ENCODE data around the gene GUCY1B1.

Gene GUCY1B1

GRCh38 chr4:155777971-155778735 is 19.3 kb downstream of the GUCY1B1 start:
- Histone ChIP-seq H3K4me1 (ENCODE audit: control insufficient read depth, insufficient read depth, low read length) (no peaks in the 10 kb centered on the region), H3K27me3 (ENCODE audit: control insufficient read depth, insufficient read depth, low read length) (no peaks in the 10 kb centered on the region), H3K4me3 (ENCODE audit: low read length) (no peak overlapping the region), H3K27ac (ENCODE audit: low read length) (no peak overlapping the region), H3K36me3 (ENCODE audit: control insufficient read depth, insufficient read depth, low read length) (no peaks in the 10 kb centered on the region), H3K9me3 (ENCODE audit: control insufficient read depth, insufficient read depth, low read length) (no peaks in the 10 kb centered on the region)
- DNase-seq (ENCODE audit: low read depth, low spot score) = no peak
- no CpG with 5 or more reads among the region's 3 CpGs for WGBS (ENCODE audit: insufficient coverage, insufficient read length)

- Histone ChIP-seq H3K4me3 (ENCODE audit: low read length) (no peak overlapping the region), H3K4me1 (ENCODE audit: control insufficient read depth, insufficient read depth, low read length) (no peaks in the 10 kb centered on the region), H3K9me3 (ENCODE audit: control insufficient read depth, insufficient read depth, low read length) (no peaks in the 10 kb centered on the region), H3K36me3 (ENCODE audit: control insufficient read depth, insufficient read depth, low read length) (no peaks in the 10 kb centered on the region), H3K27ac (ENCODE audit: low read length) (no peak overlapping the region), H3K27me3 (ENCODE audit: control insufficient read depth, insufficient read depth, low read length) (no peaks in the 10 kb centered on the region)
- no CpG with 5 or more reads among the region's 1 CpG for WGBS (ENCODE audit: insufficient coverage, insufficient read length)
- DNase-seq (ENCODE audit: low read depth, low spot score) = no peak
These were observed 22.0 kb downstream of the GUCY1B1 start for GRCh38 chr4:155780775-155781174.

- H3K27me3 ChIP-seq (ENCODE audit: control insufficient read depth, insufficient read depth, low read length) = no peaks in the 10 kb centered on the region
- WGBS (ENCODE audit: insufficient coverage, insufficient read length) = 83% methylated on average over 1 of the region's 4 CpGs
- no peak overlapping the region for H3K27ac ChIP-seq (ENCODE audit: low read length)
- H3K4me1 ChIP-seq (ENCODE audit: control insufficient read depth, insufficient read depth, low read length) = no peaks in the 10 kb centered on the region
- no peaks in the 10 kb centered on the region for H3K9me3 ChIP-seq (ENCODE audit: control insufficient read depth, insufficient read depth, low read length)
- DNase-seq (ENCODE audit: low read depth, low spot score) = no peak
- H3K4me3 ChIP-seq (ENCODE audit: low read length) = no peak overlapping the region
- no peaks in the 10 kb centered on the region for H3K36me3 ChIP-seq (ENCODE audit: control insufficient read depth, insufficient read depth, low read length)
These were observed 22.5 kb downstream of the GUCY1B1 start for GRCh38 chr4:155781249-155781831.

GRCh38 chr4:155784637-155785036 is 25.8 kb downstream of the GUCY1B1 start:
- Histone ChIP-seq H3K27ac (ENCODE audit: low read length) (no peak overlapping the region), H3K4me1 (ENCODE audit: control insufficient read depth, insufficient read depth, low read length) (no peaks in the 10 kb centered on the region), H3K4me3 (ENCODE audit: low read length) (no peak overlapping the region), H3K36me3 (ENCODE audit: control insufficient read depth, insufficient read depth, low read length) (no peaks in the 10 kb centered on the region), H3K27me3 (ENCODE audit: control insufficient read depth, insufficient read depth, low read length) (no peaks in the 10 kb centered on the region), H3K9me3 (ENCODE audit: control insufficient read depth, insufficient read depth, low read length) (no peaks in the 10 kb centered on the region)
- DNase-seq (ENCODE audit: low read depth, low spot score) = no peak
- WGBS (ENCODE audit: insufficient coverage, insufficient read length) = no CpG with 5 or more reads among the region's 1 CpG

GRCh38 chr4:155785828-155786227 is 27.0 kb downstream of the GUCY1B1 start:
- Histone ChIP-seq H3K4me3 (ENCODE audit: low read length) (no peak overlapping the region), H3K4me1 (ENCODE audit: control insufficient read depth, insufficient read depth, low read length) (no peaks in the 10 kb centered on the region), H3K27ac (ENCODE audit: low read length) (no peak overlapping the region), H3K27me3 (ENCODE audit: control insufficient read depth, insufficient read depth, low read length) (no peaks in the 10 kb centered on the region), H3K36me3 (ENCODE audit: control insufficient read depth, insufficient read depth, low read length) (no peaks in the 10 kb centered on the region), H3K9me3 (ENCODE audit: control insufficient read depth, insufficient read depth, low read length) (no peaks in the 10 kb centered on the region)
- no peak for DNase-seq (ENCODE audit: low read depth, low spot score)
- no CpG with 5 or more reads among the region's 1 CpG for WGBS (ENCODE audit: insufficient coverage, insufficient read length)

- Histone ChIP-seq H3K27me3 (ENCODE audit: control insufficient read depth, insufficient read depth, low read length) (no peaks in the 10 kb centered on the region), H3K4me1 (ENCODE audit: control insufficient read depth, insufficient read depth, low read length) (no peaks in the 10 kb centered on the region), H3K27ac (ENCODE audit: low read length) (no peak overlapping the region), H3K36me3 (ENCODE audit: control insufficient read depth, insufficient read depth, low read length) (no peaks in the 10 kb centered on the region), H3K4me3 (ENCODE audit: low read length) (no peak overlapping the region), H3K9me3 (ENCODE audit: control insufficient read depth, insufficient read depth, low read length) (no peaks in the 10 kb centered on the region)
- no peak for DNase-seq (ENCODE audit: low read depth, low spot score)
- no CpG with 5 or more reads among the region's 5 CpGs for WGBS (ENCODE audit: insufficient coverage, insufficient read length)
These were observed 28.4 kb downstream of the GUCY1B1 start for GRCh38 chr4:155787113-155787710.

GRCh38 chr4:155789391-155789790 is 30.6 kb downstream of the GUCY1B1 start:
- DNase-seq (ENCODE audit: low read depth, low spot score) = no peak
- H3K9me3 ChIP-seq (ENCODE audit: control insufficient read depth, insufficient read depth, low read length) = no peaks in the 10 kb centered on the region
- H3K27me3 ChIP-seq (ENCODE audit: control insufficient read depth, insufficient read depth, low read length) = no peaks in the 10 kb centered on the region
- H3K27ac ChIP-seq (ENCODE audit: low read length) = no peak overlapping the region
- no CpG with 5 or more reads among the region's 6 CpGs for WGBS (ENCODE audit: insufficient coverage, insufficient read length)
- H3K36me3 ChIP-seq (ENCODE audit: control insufficient read depth, insufficient read depth, low read length) = no peaks in the 10 kb centered on the region
- H3K4me1 ChIP-seq (ENCODE audit: control insufficient read depth, insufficient read depth, low read length) = no peaks in the 10 kb centered on the region
- no peak overlapping the region for H3K4me3 ChIP-seq (ENCODE audit: low read length)

- no peak for DNase-seq (ENCODE audit: low read depth, low spot score)
- H3K36me3 ChIP-seq (ENCODE audit: control insufficient read depth, insufficient read depth, low read length) = no peaks in the 10 kb centered on the region
- H3K9me3 ChIP-seq (ENCODE audit: control insufficient read depth, insufficient read depth, low read length) = no peaks in the 10 kb centered on the region
- H3K4me1 ChIP-seq (ENCODE audit: control insufficient read depth, insufficient read depth, low read length) = no peaks in the 10 kb centered on the region
- 100% methylated on average over 2 of the region's 3 CpGs for WGBS (ENCODE audit: insufficient coverage, insufficient read length)
- H3K27me3 ChIP-seq (ENCODE audit: control insufficient read depth, insufficient read depth, low read length) = no peaks in the 10 kb centered on the region
- H3K27ac ChIP-seq (ENCODE audit: low read length) = no peak overlapping the region
- no peak overlapping the region for H3K4me3 ChIP-seq (ENCODE audit: low read length)
These were observed 31.2 kb downstream of the GUCY1B1 start for GRCh38 chr4:155789982-155790381.

GRCh38 chr4:155794589-155795236 is 35.9 kb downstream of the GUCY1B1 start:
- H3K4me1 ChIP-seq (ENCODE audit: control insufficient read depth, insufficient read depth, low read length) = no peaks in the 10 kb centered on the region
- H3K27me3 ChIP-seq (ENCODE audit: control insufficient read depth, insufficient read depth, low read length) = no peaks in the 10 kb centered on the region
- H3K9me3 ChIP-seq (ENCODE audit: control insufficient read depth, insufficient read depth, low read length) = no peaks in the 10 kb centered on the region
- H3K4me3 ChIP-seq (ENCODE audit: low read length) = no peak overlapping the region
- DNase-seq (ENCODE audit: low read depth, low spot score) = no peak
- no peak overlapping the region for H3K27ac ChIP-seq (ENCODE audit: low read length)
- H3K36me3 ChIP-seq (ENCODE audit: control insufficient read depth, insufficient read depth, low read length) = no peaks in the 10 kb centered on the region
- WGBS (ENCODE audit: insufficient coverage, insufficient read length) = no CpG with 5 or more reads among the region's 1 CpG

GRCh38 chr4:155795991-155796390 is 37.2 kb downstream of the GUCY1B1 start:
- no peaks in the 10 kb centered on the region for H3K36me3 ChIP-seq (ENCODE audit: control insufficient read depth, insufficient read depth, low read length)
- DNase-seq (ENCODE audit: low read depth, low spot score) = no peak
- no peaks in the 10 kb centered on the region for H3K9me3 ChIP-seq (ENCODE audit: control insufficient read depth, insufficient read depth, low read length)
- no peaks in the 10 kb centered on the region for H3K4me1 ChIP-seq (ENCODE audit: control insufficient read depth, insufficient read depth, low read length)
- no peak overlapping the region for H3K27ac ChIP-seq (ENCODE audit: low read length)
- H3K27me3 ChIP-seq (ENCODE audit: control insufficient read depth, insufficient read depth, low read length) = no peaks in the 10 kb centered on the region
- H3K4me3 ChIP-seq (ENCODE audit: low read length) = no peak overlapping the region
- WGBS (ENCODE audit: insufficient coverage, insufficient read length) = no CpG with 5 or more reads among the region's 3 CpGs

All from iPS DF 6.9 (cell line).